Activated naive CD4-positive, alpha-beta T cell treated with anti-CD3 and anti-CD28 coated beads for 36 hours (primary cell): ENCODE measurements around the gene NRXN3. TPM values are rescaled to one million over a fixed set of nuclear protein-coding genes. Genes with fewer than 3 reads are reported as not detected.

Experiments used
- CTCF ChIA-PET: fragments of 350-600 bp; sonication (Branson Sonifier 250); formaldehyde crosslinking; loops from one replicate; lab custom pipeline; 2021; ENCODE audit warnings: antibody characterized with exemption; lab: Charles Lee
- DNase-seq: peaks from one replicate; pipeline ENCODE4 v3.0.0-alpha.2; 2020
- H3K27ac Mint-ChIP-seq: one replicate; pipeline ENCODE4 v1.8.0; 2021; ENCODE audit warnings: mild to moderate bottlenecking, mixed read lengths
- H3K27me3 Mint-ChIP-seq: one replicate; pipeline ENCODE4 v1.8.0; 2021; ENCODE audit warnings: low read depth, mixed read lengths
- H3K36me3 Mint-ChIP-seq: one replicate; pipeline ENCODE4 v1.8.0; 2021; ENCODE audit warnings: low read depth, mixed read lengths
- H3K4me1 Mint-ChIP-seq: one replicate; pipeline ENCODE4 v1.8.0; 2021; ENCODE audit warnings: low read depth, mixed read lengths
- H3K4me3 Mint-ChIP-seq: one replicate; pipeline ENCODE4 v1.8.0; 2021; ENCODE audit warnings: mild to moderate bottlenecking, moderate library complexity, mixed read lengths
- H3K9me3 Mint-ChIP-seq: one replicate; pipeline ENCODE4 v1.8.0; 2021; ENCODE audit warnings: mixed read lengths
- intact Hi-C: fragments of 100-400 bp; cut with micrococcal nuclease; formaldehyde crosslinking; loops from one replicate; pipeline ENCODE4 v1.15.1; 2023
- total RNA-seq, 2 experiments: library from RNA; stranded (reverse); gene quantifications; one replicate each; pipeline ENCODE4 v1.2.3, GENCODE V29; 2021

Gene NRXN3
- total RNA-seq, 2 experiments from 2014 or later, result not detected

DNA sequence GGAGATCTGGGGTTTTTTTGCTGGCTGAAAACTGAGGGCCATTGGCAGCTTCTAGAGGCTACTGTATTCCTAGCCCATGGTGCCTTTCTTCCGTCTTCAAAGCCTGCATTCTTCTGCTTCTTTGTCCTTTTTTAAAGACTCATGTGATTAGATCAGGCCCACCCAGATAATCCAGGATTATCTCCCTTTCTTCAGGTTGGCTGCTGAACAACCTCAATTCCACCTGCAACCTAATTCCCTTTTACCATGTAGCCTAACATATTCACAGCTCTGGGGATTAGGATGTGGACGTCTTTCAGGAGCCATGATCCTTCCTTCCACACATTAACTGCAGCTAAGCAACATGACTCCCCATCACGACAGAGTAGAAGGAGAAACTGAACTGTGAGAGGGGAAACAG is 1055.6 kb downstream of the NRXN3 start:
- no peaks in the 10 kb centered on the region for H3K36me3 Mint-ChIP-seq
- peaks cover 4% of the 10 kb centered on the region for H3K9me3 Mint-ChIP-seq
- intact Hi-C loops, result no loop called here
- no peaks in the 10 kb centered on the region for H3K4me1 Mint-ChIP-seq
- no peaks in the 10 kb centered on the region for H3K27me3 Mint-ChIP-seq
- CTCF ChIA-PET, result no interaction called here
- H3K4me3 Mint-ChIP-seq, result no peak overlapping the region
- no peak overlapping the region for H3K27ac Mint-ChIP-seq
- DNase-seq, result no peak

DNA sequence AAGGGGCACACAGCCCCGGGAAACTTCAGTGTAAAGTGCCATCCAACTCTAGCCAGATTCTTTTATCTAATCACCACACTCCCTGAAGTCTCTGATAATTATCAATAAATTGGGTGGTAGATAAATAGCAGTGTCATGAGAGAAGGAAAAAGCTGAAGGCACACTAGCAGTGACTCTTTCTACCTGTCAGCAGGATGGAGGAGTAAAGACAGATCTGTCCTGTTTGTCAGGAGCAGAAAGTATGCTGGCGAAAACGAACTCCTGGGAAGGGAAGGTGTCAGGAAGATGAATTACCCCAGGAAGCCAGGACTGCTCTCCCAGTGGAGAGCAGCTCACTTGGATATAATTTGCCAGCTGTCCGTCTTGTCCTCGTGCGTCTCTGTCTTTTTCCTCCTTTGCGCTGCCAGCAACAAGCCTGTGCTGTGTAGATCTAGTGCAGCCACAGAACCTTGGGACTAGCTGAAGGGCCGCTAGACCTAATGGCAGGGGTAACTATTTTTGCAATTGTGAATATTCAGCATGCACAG is 1059.3 kb downstream of the NRXN3 start:
- CTCF ChIA-PET, result no interaction called here
- Mint-ChIP-seq H3K27ac (no peak overlapping the region), H3K4me3 (no peak overlapping the region), H3K36me3 (no peaks in the 10 kb centered on the region), H3K27me3 (no peaks in the 10 kb centered on the region), H3K9me3 (peaks cover 3% of the 10 kb centered on the region), H3K4me1 (no peaks in the 10 kb centered on the region)
- intact Hi-C loops, result no loop called here
- DNase-seq, result no peak

DNA sequence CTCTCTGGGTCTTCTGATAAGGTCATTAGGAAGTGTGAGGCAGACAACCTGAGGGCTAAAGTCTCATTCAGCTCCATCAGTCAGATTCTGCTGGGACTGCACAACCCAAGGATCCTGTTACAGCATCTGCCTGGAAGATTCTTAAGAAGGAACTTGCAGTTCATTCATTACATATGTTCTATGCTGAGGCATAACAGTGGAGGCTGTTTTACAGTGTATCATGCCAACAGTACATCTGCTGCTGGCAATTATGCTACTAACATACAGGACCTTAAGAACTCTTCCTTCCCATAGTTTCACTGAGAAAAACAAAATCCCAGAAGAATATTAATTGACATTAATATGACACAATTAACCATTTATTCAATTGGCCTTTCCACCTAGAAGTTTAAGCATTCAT is 1072.5 kb downstream of the NRXN3 start:
- peaks cover 2% of the 10 kb centered on the region for H3K9me3 Mint-ChIP-seq
- no peaks in the 10 kb centered on the region for H3K36me3 Mint-ChIP-seq
- intact Hi-C loops, result no loop called here
- no peak for DNase-seq
- H3K27me3 Mint-ChIP-seq, result no peaks in the 10 kb centered on the region
- no peak overlapping the region for H3K27ac Mint-ChIP-seq
- CTCF ChIA-PET, result no interaction called here
- no peak overlapping the region for H3K4me3 Mint-ChIP-seq
- H3K4me1 Mint-ChIP-seq, result no peaks in the 10 kb centered on the region

DNA sequence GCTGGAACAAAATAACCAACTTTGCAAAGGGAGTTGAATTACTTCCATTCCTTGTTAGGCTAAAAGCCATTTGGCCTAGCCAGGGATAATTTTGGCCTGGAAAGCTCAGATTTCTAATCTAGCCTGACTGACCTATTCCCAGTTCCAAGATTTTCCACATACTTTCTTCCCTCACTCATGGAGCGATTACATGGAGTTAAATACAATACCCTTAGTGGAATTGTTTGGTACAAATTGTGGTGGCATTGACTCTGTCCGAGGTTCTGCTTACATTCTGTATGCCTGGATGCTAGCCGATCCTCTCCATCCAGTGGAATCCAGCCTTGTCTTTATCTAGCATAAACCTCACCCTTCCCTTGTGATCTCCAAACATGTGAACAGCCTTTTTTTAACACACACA is 1076.0 kb downstream of the NRXN3 start:
- Mint-ChIP-seq H3K9me3 (peaks cover 1% of the 10 kb centered on the region), H3K27ac (no peak overlapping the region), H3K36me3 (no peaks in the 10 kb centered on the region), H3K4me3 (no peak overlapping the region), H3K4me1 (no peaks in the 10 kb centered on the region), H3K27me3 (peaks cover 5% of the 10 kb centered on the region)
- intact Hi-C loops, result no loop called here
- CTCF ChIA-PET, result no interaction called here
- no peak for DNase-seq

DNA sequence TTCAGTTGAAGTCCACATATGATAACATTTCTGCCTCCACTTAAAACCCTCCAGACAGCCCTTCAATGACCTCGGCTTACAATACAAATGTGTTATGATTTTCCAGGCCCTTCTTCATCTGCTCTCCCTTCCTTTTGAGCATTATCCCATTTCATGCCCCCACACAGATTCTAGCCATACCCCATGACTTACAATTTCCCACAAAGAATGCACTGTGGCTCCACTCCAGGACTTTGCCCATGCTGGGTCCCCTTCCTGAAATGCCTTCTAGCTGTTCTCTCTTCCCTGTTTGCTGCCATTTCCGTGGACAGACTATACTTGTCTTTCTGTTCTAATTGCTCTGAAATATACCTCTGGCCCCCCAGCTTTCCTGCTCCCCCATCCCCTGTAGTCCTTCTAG is 1078.0 kb downstream of the NRXN3 start:
- no peak overlapping the region for H3K27ac Mint-ChIP-seq
- no peaks in the 10 kb centered on the region for H3K9me3 Mint-ChIP-seq

DNA sequence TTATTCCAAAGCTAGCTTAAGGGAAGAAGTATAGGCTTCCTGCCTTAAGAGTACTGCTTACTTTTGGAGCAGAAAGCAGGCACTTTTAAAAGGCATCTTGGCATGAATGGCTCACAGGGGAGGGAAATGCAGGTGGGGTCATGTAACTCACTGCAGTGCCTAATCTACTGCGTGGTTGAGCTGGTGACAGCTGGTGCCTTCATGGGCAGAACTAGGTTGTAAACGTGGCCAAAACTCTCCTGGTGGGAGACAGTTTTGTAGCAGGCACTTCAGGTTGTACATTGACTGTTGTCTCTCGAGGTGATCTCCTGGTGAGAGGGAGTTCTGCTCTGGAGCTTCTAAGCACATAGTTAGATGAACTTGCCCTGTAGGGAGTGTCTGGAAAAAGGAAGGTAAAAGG is 1078.6 kb downstream of the NRXN3 start:
- Mint-ChIP-seq H3K27ac (no peak overlapping the region), H3K4me1 (no peaks in the 10 kb centered on the region), H3K27me3 (peaks cover 6% of the 10 kb centered on the region), H3K36me3 (no peaks in the 10 kb centered on the region), H3K4me3 (no peak overlapping the region), H3K9me3 (no peaks in the 10 kb centered on the region)
- no peak for DNase-seq
- intact Hi-C loops, result no loop called here
- CTCF ChIA-PET, result no interaction called here

More for the DNA sequence above, 1078.0 kb downstream of the NRXN3 start:
- Mint-ChIP-seq H3K4me3 (no peak overlapping the region), H3K36me3 (no peaks in the 10 kb centered on the region), H3K27me3 (peaks cover 6% of the 10 kb centered on the region), H3K4me1 (no peaks in the 10 kb centered on the region)
- no peak for DNase-seq
- intact Hi-C loops, result no loop called here
- CTCF ChIA-PET, result no interaction called here

DNA sequence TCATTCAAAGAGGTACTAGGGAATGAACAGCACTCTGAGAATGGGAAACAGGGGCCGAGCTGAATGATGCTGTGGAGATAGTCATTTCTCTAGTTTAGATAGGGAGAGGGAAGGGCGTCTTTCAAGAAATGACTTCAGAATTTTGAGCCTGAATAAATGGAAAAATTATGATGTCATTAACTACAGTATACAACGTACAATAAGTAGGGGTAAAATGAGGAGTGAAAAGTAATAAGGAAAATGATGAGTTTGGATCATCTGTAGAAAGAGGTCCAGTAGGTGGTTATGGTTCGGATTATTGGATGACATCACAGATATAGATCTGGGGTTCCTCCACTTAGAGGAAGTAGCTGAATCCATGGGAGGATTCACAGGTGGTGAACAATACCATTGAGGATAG is 1081.1 kb downstream of the NRXN3 start:
- Mint-ChIP-seq H3K27ac (no peak overlapping the region), H3K36me3 (no peaks in the 10 kb centered on the region), H3K27me3 (peaks cover 6% of the 10 kb centered on the region), H3K9me3 (no peaks in the 10 kb centered on the region), H3K4me3 (no peak overlapping the region), H3K4me1 (no peaks in the 10 kb centered on the region)
- DNase-seq, result no peak
- intact Hi-C loops, result no loop called here
- CTCF ChIA-PET, result interaction anchor here (0.6 kb wide), 1 partner anchor 999 kb away, joined by 3 read pairs; no protein-coding TSS in a partner anchor

DNA sequence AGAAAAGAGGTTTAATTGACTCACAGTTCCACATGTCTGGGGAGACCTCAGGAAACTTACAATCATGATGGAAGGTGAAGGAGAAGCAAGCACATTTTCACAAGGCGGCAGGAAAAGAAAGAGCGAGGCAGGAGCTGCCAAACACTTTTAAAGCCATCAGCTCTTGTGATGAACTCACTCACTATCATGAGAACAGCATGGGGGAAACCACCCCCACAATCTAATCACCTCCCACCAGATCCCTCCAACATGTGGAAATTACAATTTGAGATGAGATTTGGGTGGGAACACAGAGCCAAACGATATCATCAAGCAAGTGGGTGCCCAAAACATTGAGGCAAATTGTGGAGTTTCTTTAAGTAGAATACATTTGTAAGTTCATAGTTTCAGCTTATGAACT is 1083.4 kb downstream of the NRXN3 start:
- Mint-ChIP-seq H3K27ac (no peak overlapping the region), H3K27me3 (peaks cover 6% of the 10 kb centered on the region), H3K36me3 (no peaks in the 10 kb centered on the region), H3K4me3 (no peak overlapping the region), H3K4me1 (no peaks in the 10 kb centered on the region), H3K9me3 (no peaks in the 10 kb centered on the region)
- intact Hi-C loops, result no loop called here
- no peak for DNase-seq
- CTCF ChIA-PET, result no interaction called here

DNA sequence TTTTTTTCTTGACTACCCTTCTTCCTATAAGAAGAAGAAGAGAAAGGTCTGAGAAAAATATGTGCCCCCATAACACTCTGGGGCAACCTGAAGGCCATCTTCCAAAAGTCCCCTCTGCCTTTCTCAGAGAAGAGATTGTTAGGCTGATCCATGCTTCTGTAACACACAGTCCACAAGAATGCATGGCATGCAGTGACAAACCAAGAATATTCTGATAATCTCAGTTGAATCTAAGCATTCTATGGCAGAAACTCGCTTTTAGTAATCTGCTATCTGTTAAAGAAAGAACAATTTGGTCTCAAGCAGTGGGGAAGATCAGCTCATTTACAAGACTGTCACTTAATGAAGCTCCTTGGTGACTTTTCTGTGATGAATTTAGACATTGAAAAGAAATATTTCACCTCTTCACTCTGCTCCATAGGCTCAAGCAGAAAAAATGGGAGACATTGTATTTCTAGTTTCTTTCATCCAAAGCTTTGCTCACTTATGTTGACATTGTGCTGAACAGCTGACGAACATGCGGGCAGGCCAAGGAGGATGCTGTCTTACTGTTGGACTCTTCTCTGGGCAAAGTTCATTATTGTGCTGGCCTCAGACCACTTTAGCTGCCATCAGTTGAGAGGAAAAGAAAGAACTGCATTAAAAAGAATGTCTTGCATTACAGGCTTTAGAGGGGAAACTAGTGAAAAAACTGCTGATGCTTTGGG is 1084.0 kb downstream of the NRXN3 start:
- CTCF ChIA-PET, result no interaction called here
- H3K9me3 Mint-ChIP-seq, result no peaks in the 10 kb centered on the region

DNA sequence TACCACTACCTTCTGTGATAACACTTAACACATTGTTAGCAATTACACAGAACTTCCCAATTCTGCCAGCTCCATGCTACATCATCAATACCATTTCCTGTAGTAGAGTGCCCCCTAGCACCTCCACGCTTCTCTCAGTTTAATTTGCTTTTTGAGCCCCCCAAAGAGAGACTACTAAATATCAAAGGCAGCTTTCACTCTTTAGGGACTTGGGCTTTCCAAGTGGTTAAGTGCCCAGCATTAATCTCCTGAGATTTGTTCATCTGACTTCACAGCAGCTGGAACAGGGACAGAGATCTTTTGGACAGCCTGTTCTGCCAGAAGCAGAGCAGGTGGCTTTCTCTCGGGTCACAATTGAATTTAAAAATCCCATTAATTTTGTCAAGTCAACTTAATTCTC is 1086.2 kb downstream of the NRXN3 start:
- CTCF ChIA-PET, result no interaction called here
- intact Hi-C loops, result no loop called here
- Mint-ChIP-seq H3K4me1 (no peaks in the 10 kb centered on the region), H3K27ac (no peak overlapping the region), H3K27me3 (peaks cover 2% of the 10 kb centered on the region), H3K36me3 (no peaks in the 10 kb centered on the region), H3K9me3 (no peaks in the 10 kb centered on the region), H3K4me3 (no peak overlapping the region)
- DNase-seq, result no peak

More for the DNA sequence above, 1084.0 kb downstream of the NRXN3 start:
- H3K4me3 Mint-ChIP-seq, result no peak overlapping the region
- no peaks in the 10 kb centered on the region for H3K4me1 Mint-ChIP-seq
- H3K36me3 Mint-ChIP-seq, result no peaks in the 10 kb centered on the region
- peaks cover 6% of the 10 kb centered on the region for H3K27me3 Mint-ChIP-seq
- H3K27ac Mint-ChIP-seq, result no peak overlapping the region
- no peak for DNase-seq
- intact Hi-C loops, result no loop called here

DNA sequence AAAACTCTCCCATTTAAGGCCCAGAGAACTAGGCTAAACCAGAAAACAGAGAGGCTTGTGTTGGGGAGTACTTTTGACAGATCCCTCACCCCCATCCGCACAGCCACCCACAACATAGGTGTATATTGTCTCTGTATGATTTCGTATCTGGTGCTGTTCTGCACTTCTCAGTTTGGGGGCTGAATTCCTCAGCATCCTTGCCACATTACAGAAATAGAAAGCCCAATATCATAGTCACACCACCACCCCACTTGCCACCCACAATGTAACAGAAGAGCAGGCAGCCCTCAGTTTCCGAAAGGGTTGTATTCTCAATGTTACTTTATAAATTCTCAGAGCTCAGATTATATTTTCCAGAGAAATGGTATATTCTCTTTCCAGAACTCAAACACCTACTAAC is 1090.2 kb downstream of the NRXN3 start:
- Mint-ChIP-seq H3K27me3 (peaks cover 2% of the 10 kb centered on the region), H3K36me3 (no peaks in the 10 kb centered on the region), H3K9me3 (peaks cover 3% of the 10 kb centered on the region), H3K27ac (no peak overlapping the region), H3K4me1 (no peaks in the 10 kb centered on the region), H3K4me3 (no peak overlapping the region)
- intact Hi-C loops, result no loop called here
- CTCF ChIA-PET, result no interaction called here
- no peak for DNase-seq

DNA sequence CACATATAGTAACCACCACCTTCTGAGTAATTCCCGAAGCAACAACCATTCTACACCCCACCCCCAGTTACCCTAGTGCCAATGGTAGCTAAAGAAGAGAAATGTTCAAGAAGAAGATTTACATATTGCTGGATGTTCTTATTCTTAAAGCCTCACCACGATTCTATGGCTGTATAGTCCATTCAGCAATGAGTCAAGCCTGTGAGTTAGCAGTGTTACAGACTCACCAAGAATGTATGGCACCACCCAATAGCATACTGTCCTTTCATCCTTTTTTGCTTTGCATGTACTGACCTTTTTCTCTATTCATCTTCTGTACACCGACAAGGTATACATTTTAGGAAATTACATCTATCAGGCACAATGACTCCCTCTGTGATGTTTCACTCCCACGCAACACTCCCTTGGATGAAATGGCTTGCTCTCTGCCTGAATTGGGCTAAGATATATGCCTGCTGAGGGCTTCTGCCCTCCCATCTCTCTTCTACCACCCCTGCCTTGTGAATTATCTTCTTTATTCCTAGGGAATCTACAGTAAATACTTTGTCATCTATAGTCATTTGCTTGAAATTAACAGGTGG is 1095.3 kb downstream of the NRXN3 start:
- Mint-ChIP-seq H3K4me3 (no peak overlapping the region), H3K36me3 (no peaks in the 10 kb centered on the region), H3K27ac (no peak overlapping the region), H3K4me1 (no peaks in the 10 kb centered on the region), H3K27me3 (peaks cover 2% of the 10 kb centered on the region), H3K9me3 (peaks cover 3% of the 10 kb centered on the region)
- CTCF ChIA-PET, result no interaction called here
- no peak for DNase-seq
- intact Hi-C loops, result no loop called here

DNA sequence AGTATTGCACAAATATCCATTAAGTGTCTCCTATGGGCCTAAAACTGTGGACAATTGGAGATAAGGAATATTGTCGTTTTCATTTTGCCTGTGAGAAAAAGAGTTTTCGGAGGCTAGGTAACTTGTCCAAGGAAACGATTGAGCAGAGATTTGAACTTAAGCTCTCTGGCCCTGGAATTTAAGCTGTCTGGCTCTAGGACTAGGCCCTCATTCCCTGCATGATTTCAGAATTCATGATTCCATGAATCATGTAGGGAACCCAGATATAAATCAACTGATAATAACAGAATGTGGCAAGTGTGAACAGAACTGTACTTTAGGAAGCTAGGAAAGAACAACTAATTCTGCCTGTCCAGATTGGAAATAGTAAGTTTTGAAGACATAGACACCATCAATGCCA is 1100.2 kb downstream of the NRXN3 start:
- no peak overlapping the region for H3K4me3 Mint-ChIP-seq
- CTCF ChIA-PET, result interaction anchor here (0.6 kb wide), 1 partner anchor 118 kb away, joined by 3 read pairs; no protein-coding TSS in a partner anchor
- DNase-seq, result no peak
- H3K27ac Mint-ChIP-seq, result no peak overlapping the region
- no peaks in the 10 kb centered on the region for H3K4me1 Mint-ChIP-seq
- H3K9me3 Mint-ChIP-seq, result no peaks in the 10 kb centered on the region
- no peaks in the 10 kb centered on the region for H3K27me3 Mint-ChIP-seq
- intact Hi-C loops, result no loop called here
- H3K36me3 Mint-ChIP-seq, result no peaks in the 10 kb centered on the region
